ENCODE data around the gene SPINK5. TPM values are rescaled to one million over a fixed set of nuclear protein-coding genes. Genes with fewer than 3 reads are reported as not detected.

Gene SPINK5
- total RNA-seq, 1 experiment from 2014 or later: 2.5 TPM

DNA sequence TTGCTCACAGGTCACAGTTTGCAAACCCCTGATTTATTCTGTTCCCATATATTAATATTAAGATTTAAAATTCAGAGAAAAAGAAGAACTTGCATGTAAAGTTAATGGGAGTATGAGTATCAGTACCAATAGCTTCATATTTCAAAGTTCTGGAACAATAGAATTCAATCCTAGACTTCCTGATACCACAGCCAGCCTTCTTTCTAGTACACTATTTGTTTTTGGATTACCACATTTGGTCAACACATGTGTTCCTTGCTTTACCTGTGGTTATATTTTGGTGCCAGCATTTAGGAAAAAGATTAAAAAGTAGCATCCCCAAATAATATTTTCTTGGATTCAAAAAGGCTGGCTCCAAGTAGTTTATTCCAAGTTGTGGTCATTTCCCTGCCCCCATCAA, 49.5 kb downstream of the SPINK5 start:
- CTCF ChIA-PET: no interaction called here
- intact Hi-C loops (cut with micrococcal nuclease; ENCODE audit: unreplicated experiment): no loop called here
- Mint-ChIP-seq H3K4me1 (ENCODE audit: low read depth, unreplicated experiment) (no peaks in the 10 kb centered on the region), H3K9me3 (ENCODE audit: low read depth, unreplicated experiment) (no peaks in the 10 kb centered on the region), H3K27ac (ENCODE audit: unreplicated experiment) (no peak overlapping the region), H3K36me3 (ENCODE audit: insufficient read depth, unreplicated experiment) (no peaks in the 10 kb centered on the region), H3K27me3 (ENCODE audit: unreplicated experiment) (no peaks in the 10 kb centered on the region), H3K4me3 (ENCODE audit: low read depth, unreplicated experiment) (no peak overlapping the region)
- no peak for DNase-seq
- no TSS peak for BruUV-seq (replicated peaks)
- TF ChIP-seq, protein P1, sequence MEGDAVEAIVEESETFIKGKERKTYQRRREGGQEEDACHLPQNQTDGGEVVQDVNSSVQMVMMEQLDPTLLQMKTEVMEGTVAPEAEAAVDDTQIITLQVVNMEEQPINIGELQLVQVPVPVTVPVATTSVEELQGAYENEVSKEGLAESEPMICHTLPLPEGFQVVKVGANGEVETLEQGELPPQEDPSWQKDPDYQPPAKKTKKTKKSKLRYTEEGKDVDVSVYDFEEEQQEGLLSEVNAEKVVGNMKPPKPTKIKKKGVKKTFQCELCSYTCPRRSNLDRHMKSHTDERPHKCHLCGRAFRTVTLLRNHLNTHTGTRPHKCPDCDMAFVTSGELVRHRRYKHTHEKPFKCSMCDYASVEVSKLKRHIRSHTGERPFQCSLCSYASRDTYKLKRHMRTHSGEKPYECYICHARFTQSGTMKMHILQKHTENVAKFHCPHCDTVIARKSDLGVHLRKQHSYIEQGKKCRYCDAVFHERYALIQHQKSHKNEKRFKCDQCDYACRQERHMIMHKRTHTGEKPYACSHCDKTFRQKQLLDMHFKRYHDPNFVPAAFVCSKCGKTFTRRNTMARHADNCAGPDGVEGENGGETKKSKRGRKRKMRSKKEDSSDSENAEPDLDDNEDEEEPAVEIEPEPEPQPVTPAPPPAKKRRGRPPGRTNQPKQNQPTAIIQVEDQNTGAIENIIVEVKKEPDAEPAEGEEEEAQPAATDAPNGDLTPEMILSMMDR (IDR thresholded peaks at IDR 0.05; ENCODE audit: unreplicated experiment): no peak

DNA sequence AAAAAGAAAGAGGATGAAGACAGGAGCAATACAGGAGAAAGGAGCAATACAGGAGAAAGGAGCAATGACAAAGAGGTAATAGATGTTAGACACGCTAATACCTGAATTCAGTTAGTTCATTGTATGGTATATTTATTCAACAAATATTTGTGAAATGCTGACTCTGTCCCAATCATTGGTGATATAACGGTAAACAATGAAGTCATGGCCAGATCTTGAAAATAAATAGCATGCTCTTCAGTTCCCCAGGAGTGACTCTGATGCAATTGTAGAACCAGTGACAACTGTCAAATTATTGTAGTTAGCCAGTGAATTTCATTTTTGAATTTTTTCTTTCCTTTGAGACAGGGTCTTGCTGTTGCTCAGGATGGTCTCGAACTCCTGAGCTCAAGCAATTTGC, 56.5 kb downstream of the SPINK5 start:
- H3K36me3 Mint-ChIP-seq (ENCODE audit: insufficient read depth, unreplicated experiment): no peaks in the 10 kb centered on the region
- TF ChIP-seq, protein P1 (IDR thresholded peaks at IDR 0.05; ENCODE audit: unreplicated experiment): no peak
- no peak overlapping the region for H3K4me3 Mint-ChIP-seq (ENCODE audit: low read depth, unreplicated experiment)
- CTCF ChIA-PET: interaction anchor here (0.6 kb wide), 1 partner anchor 233 kb away, joined by 4 read pairs; no protein-coding TSS in a partner anchor
- H3K27ac Mint-ChIP-seq (ENCODE audit: unreplicated experiment): no peak overlapping the region
- intact Hi-C loops (cut with micrococcal nuclease; ENCODE audit: unreplicated experiment): loop anchor here (10.0 kb wide), 1 partner anchor 496 kb away; no protein-coding TSS in a partner anchor
- no peak for DNase-seq
- H3K9me3 Mint-ChIP-seq (ENCODE audit: low read depth, unreplicated experiment): no peaks in the 10 kb centered on the region
- H3K4me1 Mint-ChIP-seq (ENCODE audit: low read depth, unreplicated experiment): no peaks in the 10 kb centered on the region
- BruUV-seq (replicated peaks): no TSS peak
- H3K27me3 Mint-ChIP-seq (ENCODE audit: unreplicated experiment): no peaks in the 10 kb centered on the region

DNA sequence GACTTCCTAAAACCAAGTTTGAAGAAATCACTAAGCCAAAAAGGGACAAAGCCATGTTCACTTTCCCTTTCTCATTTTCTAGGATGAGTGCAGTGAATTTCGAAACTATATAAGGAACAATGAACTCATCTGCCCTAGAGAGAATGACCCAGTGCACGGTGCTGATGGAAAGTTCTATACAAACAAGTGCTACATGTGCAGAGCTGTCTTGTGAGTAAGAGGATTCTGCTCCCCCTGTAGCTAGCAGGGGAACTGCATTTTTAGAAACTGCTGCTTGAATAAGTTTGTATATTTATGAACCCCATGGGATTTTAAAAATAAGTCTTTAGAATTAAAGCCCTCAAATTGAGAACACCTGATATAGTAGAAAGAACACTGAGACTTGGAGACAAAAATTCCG, 61.9 kb downstream of the SPINK5 start:
- Mint-ChIP-seq H3K27ac (ENCODE audit: unreplicated experiment) (no peak overlapping the region), H3K27me3 (ENCODE audit: unreplicated experiment) (no peaks in the 10 kb centered on the region), H3K36me3 (ENCODE audit: insufficient read depth, unreplicated experiment) (no peaks in the 10 kb centered on the region), H3K9me3 (ENCODE audit: low read depth, unreplicated experiment) (no peaks in the 10 kb centered on the region), H3K4me1 (ENCODE audit: low read depth, unreplicated experiment) (peaks cover 4% of the 10 kb centered on the region), H3K4me3 (ENCODE audit: low read depth, unreplicated experiment) (no peak overlapping the region)
- intact Hi-C loops (cut with micrococcal nuclease; ENCODE audit: unreplicated experiment): loop anchor here (10.0 kb wide), 1 partner anchor 501 kb away; no protein-coding TSS in a partner anchor
- CTCF ChIA-PET: no interaction called here
- no peak for DNase-seq
- BruUV-seq (replicated peaks): no TSS peak
- TF ChIP-seq, protein P1 (IDR thresholded peaks at IDR 0.05; ENCODE audit: unreplicated experiment): peak; percentile 52

DNA sequence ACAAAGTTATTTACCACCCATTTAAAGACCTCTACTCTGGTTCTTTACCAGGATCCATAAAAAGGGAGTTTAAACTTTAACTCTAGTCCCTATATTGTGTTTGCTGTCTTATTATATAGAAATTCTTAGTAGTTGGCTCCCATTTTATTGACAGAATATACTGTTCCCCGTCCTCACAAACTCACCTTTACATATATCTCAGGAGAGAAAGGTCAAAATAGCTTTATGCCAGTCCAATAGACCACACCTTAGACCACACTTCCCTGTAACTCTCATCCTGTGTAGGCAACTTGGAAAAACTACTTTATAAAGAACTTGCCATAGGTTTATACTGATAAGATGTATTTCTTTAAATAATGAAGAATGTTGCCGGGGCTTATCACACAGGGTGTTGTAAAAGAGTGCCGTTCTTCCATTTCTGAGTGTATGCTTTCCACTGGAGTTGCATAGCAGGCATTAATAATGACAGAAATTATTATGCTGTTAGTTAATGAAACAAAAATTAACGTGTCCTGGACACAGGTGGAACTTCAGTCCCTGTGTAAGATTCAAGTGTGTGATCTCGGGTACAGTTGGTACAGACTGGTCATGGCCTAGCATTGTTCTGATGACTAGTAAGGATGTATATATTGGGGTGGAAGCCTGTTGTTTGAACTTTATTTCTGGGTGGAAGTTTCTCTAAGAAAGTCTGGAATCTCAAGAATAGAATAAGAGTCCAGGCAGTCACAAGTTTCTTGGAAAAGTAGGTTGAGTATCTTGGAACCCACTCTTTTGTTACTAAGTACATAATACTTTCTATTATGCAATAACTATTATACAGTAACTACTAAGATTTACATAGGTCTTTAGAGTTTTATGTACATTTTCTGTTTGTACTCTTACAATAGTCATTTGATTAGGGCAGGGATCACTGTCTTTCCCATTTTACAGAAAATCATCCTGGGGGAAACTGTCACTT, 71.6 kb downstream of the SPINK5 start:
- CTCF ChIA-PET: no interaction called here
- no TSS peak for BruUV-seq (replicated peaks)
- intact Hi-C loops (cut with micrococcal nuclease; ENCODE audit: unreplicated experiment): no loop called here

More for the DNA sequence above, 71.6 kb downstream of the SPINK5 start:
- no peak overlapping the region for H3K27ac Mint-ChIP-seq (ENCODE audit: unreplicated experiment)
- no peaks in the 10 kb centered on the region for H3K27me3 Mint-ChIP-seq (ENCODE audit: unreplicated experiment)
- H3K36me3 Mint-ChIP-seq (ENCODE audit: insufficient read depth, unreplicated experiment): no peaks in the 10 kb centered on the region
- TF ChIP-seq, protein P1 (IDR thresholded peaks at IDR 0.05; ENCODE audit: unreplicated experiment): no peak
- peaks cover 9% of the 10 kb centered on the region for H3K4me1 Mint-ChIP-seq (ENCODE audit: low read depth, unreplicated experiment)
- H3K9me3 Mint-ChIP-seq (ENCODE audit: low read depth, unreplicated experiment): no peaks in the 10 kb centered on the region
- H3K4me3 Mint-ChIP-seq (ENCODE audit: low read depth, unreplicated experiment): no peak overlapping the region
- DNase-seq: no peak
